Neural progenitor cell (in vitro differentiated cells): ENCODE results near the gene CRYBG3.

Experiments used
- CTCF ChIP-seq: fragments of 200-600 bp; sonication (generic); IDR thresholded peaks from 2 replicates; pipeline ENCODE4 v1.5.1; 2017; ENCODE audit warnings: antibody characterized with exemption, mild to moderate bottlenecking
- EZH2phosphoT487 ChIP-seq: fragments of 200-600 bp; sonication (generic); IDR thresholded peaks from 2 replicates; pipeline ENCODE4 v1.6.1; 2017; ENCODE audit warnings: antibody characterized with exemption

GRCh38 chr3:97860364-97860763 lies 38.6 kb downstream of the CRYBG3 start:
- TF ChIP-seq CTCF = no peak
- no peak for TF ChIP-seq EZH2phosphoT487
